ENCODE data around the gene AUTS2.

The AUTS2 gene

DNA sequence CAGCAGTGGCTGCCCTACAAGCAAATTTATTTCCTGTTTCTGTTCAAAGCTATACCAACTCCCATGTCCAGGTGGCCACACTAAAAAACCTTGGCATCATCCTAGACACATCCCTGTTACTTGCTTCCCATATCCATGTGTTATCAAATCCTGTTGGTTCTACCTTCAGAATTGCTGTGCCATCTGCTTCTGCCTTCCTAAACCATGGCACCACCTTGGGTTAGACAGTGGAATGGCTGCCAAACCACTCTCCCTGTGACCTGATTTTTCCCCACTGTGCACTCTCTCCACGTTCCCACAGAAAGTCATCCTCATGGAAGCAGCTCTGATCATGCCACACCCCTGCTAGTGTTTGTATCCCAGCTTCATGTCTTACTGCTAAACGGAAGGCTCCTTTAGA is 836.1 kb downstream of the AUTS2 start:
- no peak for DNase-seq (ENCODE audit: low read depth, low spot score)
- H3K27ac ChIP-seq: no peak overlapping the region

DNA sequence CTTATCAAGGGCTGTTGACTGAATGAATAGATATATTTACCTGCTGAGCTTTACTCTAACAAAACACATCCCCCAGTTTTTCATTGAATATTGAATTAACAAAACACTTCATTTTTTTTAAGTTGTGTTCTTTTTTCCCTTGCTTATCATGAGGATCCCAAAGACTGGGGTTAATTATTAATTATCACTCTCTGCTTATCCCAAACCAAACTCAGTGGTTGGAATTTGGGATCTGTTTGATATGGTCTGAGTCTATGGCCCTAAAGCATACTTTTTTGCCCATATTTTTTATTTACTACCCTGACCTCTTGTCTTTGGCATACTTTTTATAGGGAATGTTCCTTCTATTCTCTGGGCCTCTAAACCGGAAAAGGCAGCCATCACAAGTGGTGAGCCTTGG is 836.5 kb downstream of the AUTS2 start:
- DNase-seq (ENCODE audit: low read depth, low spot score): no peak
- H3K27ac ChIP-seq: no peak overlapping the region

DNA sequence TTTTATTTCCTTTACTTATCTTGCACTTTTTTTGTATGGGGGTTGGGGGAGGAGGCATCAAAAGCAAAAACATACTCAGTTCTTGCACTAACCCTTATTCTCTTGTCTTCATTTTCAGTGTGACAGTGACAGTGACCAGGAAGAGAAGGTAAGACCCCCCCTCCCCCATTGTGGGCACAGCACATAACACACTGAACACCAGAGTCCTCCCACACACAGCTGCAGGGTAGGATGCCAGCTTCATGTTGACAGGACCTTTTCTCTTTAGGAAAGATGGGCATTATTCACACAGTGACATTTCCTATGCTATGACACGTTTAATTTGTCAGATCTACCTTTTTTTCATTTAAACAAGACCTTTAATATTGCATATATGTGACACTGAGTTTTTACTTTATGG is 837.4 kb downstream of the AUTS2 start:
- no peak for DNase-seq (ENCODE audit: low read depth, low spot score)
- no peak overlapping the region for H3K27ac ChIP-seq

DNA sequence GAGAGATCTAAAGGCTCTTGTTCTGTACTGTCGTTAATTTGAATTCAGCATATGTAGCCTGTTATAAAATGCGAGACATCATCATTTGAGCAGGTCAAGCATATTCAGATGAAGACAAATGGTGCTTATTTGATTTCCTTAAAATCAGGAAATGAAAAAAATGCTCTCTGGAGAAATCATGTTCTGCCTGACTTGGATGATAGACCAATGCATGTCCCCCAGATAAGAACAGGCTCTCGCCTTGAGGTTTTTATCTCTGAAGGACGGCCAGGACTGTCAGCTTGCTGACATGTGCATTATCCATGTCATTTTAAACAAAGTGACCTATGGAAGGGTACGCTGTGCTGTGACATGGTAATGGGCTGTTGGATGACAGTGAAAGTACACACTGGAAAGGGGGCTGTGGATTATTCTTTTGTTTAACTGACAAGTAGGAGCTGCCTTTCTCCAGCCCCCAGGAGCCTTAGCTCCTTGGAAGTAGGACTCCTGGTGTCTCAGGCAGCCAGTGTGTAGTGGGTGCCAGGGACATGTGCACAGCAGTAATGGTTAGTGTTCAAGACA is 838.6 kb downstream of the AUTS2 start:
- H3K27ac ChIP-seq: no peak overlapping the region
- no peak for DNase-seq (ENCODE audit: low read depth, low spot score)

DNA sequence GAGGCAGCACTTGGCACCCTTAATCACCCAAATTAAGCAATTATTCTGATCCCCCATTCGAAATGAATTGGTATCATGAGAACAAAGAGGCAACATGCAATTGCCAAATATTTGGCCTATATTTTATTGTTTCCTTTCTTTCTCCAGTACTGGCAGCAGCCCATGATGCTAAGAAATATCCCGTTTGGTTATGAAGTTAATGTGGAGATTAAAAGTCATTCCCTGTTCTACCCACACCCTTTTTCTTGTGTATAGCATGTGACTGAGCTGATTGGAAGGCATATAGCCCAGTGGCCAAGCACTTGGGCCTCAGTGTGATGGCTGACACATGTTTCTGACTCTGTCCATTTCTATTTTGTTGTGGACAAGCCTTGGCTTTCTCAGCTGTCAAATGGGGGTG is 841.4 kb downstream of the AUTS2 start:
- no peak overlapping the region for H3K27ac ChIP-seq
- DNase-seq (ENCODE audit: low read depth, low spot score): no peak

DNA sequence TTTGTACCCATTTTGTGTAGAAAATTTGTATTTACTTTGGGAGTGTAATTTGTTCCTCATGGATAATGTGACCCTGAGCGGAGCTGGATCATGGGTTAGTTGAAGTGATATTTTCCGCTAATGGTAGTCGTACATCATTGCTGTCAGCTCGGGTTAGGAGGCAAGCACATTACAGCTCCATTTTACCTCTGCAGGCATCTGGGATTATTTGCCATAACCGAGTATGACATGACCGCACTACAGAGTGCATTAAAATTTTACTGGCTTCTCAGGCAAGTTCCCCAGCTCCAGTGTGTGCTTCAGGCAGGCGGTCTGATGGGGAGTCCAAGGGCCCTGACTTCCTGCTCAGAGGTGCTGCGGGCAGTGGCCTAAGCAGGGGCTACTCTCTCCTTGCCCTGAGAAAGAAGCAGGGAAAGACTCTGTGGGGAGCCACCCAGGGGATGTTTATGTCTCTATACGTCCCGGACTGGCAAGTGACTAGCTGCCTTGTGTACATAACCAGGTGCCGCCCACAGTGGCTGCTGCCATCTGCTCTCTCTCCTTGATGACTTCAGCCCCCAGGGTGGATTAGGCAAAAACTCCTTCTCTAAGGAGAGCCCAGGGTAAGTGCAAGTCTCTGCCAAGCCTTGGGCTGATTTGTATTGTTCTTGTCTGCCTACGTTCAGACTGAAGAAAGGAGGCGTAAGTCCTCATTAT is 848.3 kb downstream of the AUTS2 start:
- no peak for DNase-seq (ENCODE audit: low read depth, low spot score)
- no peak overlapping the region for H3K27ac ChIP-seq

DNA sequence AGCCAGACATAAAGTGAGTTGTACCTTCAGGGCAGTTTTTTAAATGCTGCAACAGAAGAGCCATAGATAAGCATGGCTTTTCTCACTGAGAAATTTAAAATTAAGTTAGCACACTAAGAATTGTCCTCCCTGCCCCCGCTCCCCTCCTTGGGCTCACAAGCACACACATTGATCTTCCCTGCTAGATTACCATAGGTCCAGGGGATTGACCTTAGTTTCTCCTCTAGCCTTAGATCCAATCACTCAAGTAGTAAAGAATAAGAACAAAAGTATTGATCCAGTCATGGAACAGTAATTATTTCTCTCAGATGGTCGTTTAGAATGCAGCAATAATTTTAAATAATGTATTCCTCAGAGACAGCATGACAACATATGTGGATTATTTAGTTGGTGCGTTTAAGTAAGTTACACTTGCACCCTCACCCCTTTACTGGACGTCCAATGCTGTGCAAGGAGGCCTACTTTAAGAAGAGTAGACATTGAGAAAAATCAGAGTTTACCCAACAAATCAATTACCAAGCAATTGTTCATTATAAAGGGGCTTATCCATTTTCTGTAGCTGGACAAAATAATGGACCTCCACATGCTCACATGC is 850.1 kb downstream of the AUTS2 start:
- no peak overlapping the region for H3K27ac ChIP-seq
- no peak for DNase-seq (ENCODE audit: low read depth, low spot score)

DNA sequence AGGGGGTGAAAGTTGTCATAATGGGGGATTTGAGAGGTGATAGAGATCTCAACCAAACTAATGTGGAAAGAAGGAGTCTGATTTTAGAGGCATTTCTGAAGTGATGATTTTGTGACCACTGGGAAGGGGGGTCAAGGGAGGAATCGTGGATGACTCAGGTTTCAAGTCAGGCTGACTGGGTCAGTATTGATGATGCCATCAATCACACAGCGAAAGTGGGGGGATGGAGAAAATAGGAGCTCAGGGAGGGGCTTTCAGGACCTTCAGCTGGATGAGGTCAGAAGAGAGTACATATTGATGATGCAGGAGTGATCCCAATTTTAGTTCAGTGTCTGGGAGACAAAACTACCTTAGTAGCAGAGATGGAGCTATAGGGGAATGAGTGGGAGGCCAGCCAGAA is 852.5 kb downstream of the AUTS2 start:
- H3K27ac ChIP-seq: no peak overlapping the region
- DNase-seq (ENCODE audit: low read depth, low spot score): no peak

DNA sequence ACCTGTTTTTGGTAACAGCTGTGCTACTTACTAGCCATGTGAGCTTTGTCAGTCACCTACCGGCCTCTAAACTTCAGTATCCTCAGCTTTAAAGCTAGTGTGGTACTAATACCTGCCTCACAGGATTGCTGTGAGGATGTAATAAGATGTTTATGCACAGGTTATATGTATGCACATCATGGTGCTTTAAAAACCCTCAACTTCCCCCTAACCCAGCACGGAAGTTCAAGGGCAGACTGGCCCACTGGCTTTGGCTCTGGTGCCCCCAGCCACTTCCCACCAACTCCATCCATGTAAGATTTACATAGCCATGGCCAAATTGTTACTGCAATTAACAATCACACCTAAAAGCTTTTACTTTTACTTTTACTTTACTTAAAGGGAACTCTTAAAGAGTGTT is 857.6 kb downstream of the AUTS2 start:
- DNase-seq (ENCODE audit: low read depth, low spot score): no peak
- no peak overlapping the region for H3K27ac ChIP-seq

DNA sequence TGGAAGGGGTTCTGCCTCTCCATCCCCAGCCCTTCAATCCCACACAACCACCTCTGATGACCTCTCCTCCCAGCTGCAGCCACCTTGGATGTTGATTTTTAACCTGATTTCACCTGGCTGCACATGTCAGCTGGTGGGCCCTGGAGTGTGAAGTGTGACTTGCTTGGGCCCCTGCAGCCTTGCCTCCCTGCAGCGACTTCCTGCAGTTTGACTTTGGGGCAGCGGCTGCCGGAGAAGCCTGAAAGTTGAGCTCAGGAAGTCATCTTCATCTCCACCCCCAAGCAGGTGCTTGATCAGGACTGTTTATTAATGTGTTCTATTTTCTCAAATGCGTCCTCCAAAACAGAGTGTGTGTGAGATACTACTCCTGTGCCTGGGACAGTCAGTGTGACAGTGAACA is 858.4 kb downstream of the AUTS2 start:
- DNase-seq (ENCODE audit: low read depth, low spot score): no peak
- no peak overlapping the region for H3K27ac ChIP-seq

DNA sequence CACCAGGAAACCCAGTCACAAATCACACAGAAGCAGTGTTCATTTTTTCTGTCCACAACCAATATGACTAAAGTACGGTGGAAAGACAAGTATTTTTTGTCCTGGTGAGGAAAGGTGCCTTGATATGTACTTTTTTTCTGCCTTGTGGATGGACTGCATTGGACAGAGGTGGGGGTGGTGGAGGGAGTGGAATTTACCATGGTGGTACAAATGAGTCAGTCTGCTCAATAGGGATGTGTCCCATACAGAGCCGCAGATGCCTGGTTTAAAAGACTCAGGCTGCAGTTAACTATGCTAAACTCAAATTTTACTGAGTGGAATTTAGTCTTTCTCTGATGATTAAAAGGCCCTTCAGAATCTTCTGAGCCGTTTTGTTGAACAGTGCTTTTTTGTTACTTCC is 859.2 kb downstream of the AUTS2 start:
- no peak overlapping the region for H3K27ac ChIP-seq
- DNase-seq (ENCODE audit: low read depth, low spot score): no peak

DNA sequence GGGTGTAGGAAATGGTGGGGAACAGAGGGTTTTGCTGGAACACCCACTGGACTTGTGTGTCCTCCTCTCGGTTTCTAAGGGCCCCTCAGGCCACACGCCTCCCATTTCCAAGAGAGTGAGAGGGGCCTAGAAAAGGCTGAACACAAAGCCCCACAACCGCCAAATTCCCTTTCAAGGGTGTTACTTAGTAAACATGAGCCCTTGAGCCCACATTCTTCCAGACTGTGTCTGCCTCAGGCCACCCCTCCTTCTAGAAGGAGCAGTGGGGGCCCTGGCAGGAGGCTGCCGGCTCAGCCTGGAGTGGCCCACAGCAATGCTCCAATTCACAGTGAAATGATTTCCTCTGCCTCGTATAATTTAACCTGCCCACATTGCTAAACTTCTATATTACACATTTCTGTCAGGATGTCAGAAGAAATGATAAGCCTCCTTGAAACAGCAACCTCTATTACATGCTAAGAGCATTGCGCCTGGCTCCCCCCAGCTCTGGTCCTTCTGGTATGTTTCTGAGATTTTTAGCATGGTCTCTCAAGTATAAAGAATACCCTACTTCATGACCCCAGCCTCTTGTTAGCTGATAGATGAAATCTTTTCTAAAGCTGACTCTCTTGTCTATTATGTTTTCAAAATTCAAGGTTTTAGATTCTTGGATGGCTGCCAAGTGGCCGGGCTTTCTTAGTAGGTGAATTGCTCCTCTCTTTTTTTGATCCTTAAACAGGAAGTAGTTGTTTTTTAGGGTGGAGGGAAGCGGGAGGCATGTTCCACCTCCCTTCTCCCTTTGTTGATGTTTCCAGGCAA is 859.8 kb downstream of the AUTS2 start:
- no peak overlapping the region for H3K27ac ChIP-seq
- DNase-seq (ENCODE audit: low read depth, low spot score): no peak

DNA sequence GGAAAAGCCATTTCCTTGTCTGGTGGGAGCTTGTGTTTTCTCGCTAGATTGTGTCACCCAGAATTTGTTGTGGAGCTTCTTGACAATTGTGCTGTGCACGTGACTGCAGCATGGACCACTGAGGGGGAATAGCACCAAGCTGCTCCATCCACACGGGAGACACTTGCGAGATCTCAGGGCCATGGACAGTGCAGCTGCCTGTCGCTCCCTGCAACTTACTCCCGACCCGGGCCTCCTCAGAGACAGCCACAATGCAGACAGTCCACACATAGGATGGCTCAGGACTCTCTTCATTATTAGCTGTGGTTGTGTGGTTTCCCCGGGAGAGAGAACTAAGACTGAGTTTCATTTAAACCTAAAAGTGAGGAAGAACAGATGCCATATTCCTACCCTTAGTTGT is 860.5 kb downstream of the AUTS2 start:
- H3K27ac ChIP-seq: no peak overlapping the region
- no peak for DNase-seq (ENCODE audit: low read depth, low spot score)

DNA sequence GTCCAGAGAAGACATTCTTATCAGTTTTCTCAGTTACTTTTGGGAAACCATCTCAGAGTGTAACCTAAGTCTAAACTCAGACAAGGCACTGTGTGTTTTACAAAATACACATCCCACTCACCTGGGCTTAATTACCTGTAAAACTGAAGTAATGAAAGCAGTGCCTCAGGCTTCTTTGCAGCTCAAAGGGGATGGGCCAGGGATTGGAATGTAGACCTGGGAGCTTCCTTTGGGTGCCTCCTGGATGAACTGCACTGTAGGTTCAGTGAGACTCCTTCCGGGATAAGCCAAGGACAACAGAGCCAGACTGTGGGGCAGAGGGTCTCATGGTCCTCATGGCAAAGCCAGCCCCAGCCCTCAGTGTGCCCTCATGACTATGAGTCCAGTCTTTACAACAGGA is 861.3 kb downstream of the AUTS2 start:
- H3K27ac ChIP-seq: no peak overlapping the region
- DNase-seq (ENCODE audit: low read depth, low spot score): no peak

DNA sequence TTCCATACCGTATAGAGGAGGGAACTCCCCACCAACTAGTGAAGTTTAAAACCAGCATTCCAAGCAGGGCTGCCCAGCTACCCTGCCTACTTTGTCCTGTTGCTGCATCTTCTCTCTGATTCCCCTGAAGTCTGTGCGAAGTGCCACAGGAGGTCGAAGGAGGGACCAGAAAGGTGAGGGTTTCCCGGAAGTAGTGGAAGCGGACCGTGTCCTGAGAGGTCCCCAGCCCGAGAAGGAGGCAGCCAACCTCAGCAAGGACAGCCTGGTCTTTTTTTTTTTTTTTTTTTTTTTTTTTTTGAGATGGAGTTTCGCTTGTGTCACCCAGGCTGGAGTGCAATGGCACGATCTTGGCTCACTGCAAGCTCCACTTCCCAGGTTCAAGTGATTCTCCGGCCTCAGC is 861.8 kb downstream of the AUTS2 start:
- DNase-seq (ENCODE audit: low read depth, low spot score): no peak
- H3K27ac ChIP-seq: no peak overlapping the region

DNA sequence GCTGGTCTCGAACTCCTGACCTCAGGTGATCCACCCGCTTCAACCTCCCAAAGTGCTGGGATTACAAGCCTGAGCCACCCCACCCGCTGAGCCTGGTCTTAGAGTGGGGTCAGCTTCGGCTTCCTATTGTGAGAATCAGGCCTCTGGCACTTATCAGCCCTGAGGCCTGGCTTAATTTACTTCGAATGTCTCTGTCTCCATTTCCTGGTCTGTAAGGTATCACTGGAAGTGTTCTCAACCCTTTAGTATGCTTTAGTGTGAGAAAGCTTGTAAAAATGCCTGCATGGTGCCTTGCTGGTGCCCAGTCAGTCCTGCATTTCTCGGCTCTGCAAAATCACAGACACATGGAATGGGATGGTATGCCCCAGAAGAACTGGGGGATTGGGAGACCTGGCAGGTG is 862.3 kb downstream of the AUTS2 start:
- no peak overlapping the region for H3K27ac ChIP-seq
- DNase-seq (ENCODE audit: low read depth, low spot score): no peak

DNA sequence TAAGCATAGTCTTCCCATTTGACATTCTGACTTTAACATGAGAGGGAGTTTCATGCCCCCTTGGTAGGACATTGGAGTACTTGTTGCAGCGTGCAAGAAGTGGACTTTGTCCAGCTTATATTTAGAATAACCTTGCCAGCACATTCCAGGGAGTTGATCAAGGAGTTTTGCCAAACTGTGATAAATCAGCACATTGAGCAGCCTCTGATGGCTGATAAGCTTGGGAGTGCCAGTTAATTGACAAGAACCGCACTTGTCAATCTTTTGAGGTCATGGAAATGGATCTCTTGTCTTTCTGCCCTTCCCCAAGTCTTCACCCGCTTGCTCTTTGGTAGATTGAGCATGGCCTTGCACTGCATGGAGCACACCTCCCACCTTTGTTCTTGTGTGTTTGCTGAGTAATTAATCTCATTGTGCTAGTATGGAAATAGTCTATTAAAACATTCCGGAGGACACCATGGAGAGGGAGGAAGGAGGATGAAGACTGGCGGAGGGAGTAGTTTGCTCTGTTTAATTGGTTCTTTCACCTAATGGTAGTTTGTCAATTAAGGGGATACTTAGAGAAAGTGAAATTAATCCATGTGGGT is 865.2 kb downstream of the AUTS2 start:
- DNase-seq (ENCODE audit: low read depth, low spot score): no peak
- no peak overlapping the region for H3K27ac ChIP-seq

DNA sequence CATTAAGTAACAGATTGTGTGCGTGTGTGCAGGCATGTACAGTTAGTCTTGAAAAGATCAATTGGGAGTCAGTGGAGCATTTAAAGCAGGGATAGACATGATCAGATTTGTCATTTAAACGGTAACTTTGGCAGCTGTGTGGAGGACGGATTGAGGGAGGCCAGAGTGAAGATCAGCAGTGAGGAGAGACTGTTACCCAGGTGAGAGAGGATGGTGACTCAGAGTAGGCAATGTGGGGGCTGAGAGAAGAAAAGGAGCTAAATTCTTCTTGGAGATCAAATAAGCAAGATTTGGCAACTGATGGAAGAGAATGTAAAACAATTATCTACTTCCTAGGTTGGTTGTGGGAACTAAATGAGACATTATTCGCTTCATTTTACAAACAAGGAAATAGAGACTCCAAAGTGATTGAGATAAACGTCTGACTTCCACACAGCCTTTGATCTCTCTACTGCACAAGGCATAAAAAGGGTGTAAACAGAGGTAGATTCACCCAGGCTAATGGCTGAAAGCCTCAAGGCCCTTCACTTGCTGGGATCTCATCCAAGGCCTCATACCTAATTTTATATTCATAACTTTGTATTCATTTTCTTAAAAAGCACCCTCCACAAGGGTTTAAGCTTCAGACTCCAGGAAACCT is 868.6 kb downstream of the AUTS2 start:
- DNase-seq (ENCODE audit: low read depth, low spot score): no peak
- H3K27ac ChIP-seq: no peak overlapping the region

DNA sequence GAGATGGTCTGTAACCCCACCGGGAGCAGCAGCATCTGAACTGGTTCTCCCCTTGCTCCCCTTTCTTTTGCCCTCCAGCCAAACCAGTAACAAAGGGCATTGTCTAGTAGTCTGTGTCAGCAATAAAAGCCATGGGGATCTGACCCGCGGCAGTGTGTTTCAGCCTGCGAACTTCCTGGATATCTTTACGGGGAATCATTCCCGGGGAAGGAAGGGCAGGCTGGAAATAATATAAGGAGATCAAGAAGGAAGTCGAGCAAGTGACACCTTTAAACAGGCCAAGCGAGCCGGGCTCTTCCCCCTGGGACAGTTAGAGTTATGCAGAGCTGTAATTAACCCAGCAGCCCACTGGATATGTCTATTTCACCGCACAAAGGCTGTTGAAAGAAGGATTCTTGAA is 872.5 kb downstream of the AUTS2 start:
- DNase-seq (ENCODE audit: low read depth, low spot score): no peak
- no peak overlapping the region for H3K27ac ChIP-seq

DNA sequence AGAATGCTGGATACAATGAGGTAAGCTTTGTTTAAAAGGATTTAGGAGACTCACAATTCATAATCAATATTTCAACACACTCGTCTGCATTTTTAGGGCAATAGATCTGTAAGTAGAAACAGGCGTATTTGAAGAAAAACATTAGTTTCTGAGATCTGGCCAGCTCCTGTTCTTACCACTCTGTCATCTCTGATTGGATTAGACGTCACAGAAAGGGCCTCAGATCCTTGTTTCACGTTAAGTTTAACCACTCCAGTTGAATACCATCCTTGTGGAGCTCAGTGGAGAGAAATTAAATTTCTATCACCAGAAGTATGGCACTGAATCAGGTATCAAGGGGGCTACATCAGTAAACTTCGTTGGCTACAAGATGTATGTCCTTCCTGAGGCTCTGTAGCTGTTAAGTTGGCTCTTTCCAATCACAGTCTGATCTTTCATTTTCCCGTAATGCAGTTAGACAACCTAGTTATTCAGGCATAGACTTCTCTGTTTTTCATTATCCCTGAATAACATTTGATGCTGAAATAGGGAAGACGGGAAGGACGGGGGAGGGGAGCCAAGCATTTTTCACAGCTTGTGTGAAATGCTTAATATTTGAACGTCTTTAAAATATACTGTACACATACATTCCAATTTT is 874.4 kb downstream of the AUTS2 start:
- no peak overlapping the region for H3K27ac ChIP-seq
- DNase-seq (ENCODE audit: low read depth, low spot score): no peak
